Epithelial cell of proximal tubule (primary cell): ENCODE data around the gene USP46. TPM values are rescaled to one million over a fixed set of nuclear protein-coding genes. Genes with fewer than 3 reads are reported as not detected.

Source experiments
- DNase-seq: peaks from one replicate; pipeline ENCODE4 v3.0.0-alpha.2; 2011; ENCODE audit warnings: low read depth
- H3K4me3 ChIP-seq: 2 replicates; pipeline ENCODE4 v1.5.1; 2011; ENCODE audit warnings: low read depth, mild to moderate bottlenecking, low read length
- total RNA-seq: library from RNA; depleted of rRNA; stranded (reverse); fragments of >200 nt; gene quantifications from 2 replicates; pipeline ENCODE4 v1.2.3, GENCODE V29; 2015
- TF ChIP-seq, protein P1 (sequence below): conservative IDR thresholded peaks from 2 replicates; pipeline ENCODE4 v1.5.1; 2012; ENCODE audit warnings: low read depth, mild to moderate bottlenecking, low read length

The USP46 gene
- total RNA-seq, 1 donor from 2014 or later, result 8.5 TPM

DNA sequence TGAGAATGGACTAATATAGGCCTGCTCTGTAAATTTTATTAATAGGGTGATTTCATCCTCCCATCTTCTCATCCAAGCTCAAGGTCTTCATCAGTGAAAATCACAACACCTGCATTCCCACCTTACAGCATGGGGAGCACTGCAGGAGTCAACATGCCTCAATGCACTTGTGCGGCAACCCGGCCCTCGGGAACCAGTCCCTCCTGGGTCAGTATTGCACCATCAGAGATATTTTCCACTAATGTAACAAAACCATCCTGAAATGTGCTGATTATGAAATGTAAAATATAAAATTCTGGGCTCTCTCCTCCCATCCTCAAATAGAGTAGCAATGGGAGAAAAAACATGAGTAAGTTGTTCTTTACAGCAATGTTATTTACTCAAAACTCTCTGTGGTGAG lies 13.0 kb downstream of the USP46 start:
- TF ChIP-seq, protein P1, sequence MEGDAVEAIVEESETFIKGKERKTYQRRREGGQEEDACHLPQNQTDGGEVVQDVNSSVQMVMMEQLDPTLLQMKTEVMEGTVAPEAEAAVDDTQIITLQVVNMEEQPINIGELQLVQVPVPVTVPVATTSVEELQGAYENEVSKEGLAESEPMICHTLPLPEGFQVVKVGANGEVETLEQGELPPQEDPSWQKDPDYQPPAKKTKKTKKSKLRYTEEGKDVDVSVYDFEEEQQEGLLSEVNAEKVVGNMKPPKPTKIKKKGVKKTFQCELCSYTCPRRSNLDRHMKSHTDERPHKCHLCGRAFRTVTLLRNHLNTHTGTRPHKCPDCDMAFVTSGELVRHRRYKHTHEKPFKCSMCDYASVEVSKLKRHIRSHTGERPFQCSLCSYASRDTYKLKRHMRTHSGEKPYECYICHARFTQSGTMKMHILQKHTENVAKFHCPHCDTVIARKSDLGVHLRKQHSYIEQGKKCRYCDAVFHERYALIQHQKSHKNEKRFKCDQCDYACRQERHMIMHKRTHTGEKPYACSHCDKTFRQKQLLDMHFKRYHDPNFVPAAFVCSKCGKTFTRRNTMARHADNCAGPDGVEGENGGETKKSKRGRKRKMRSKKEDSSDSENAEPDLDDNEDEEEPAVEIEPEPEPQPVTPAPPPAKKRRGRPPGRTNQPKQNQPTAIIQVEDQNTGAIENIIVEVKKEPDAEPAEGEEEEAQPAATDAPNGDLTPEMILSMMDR, result no peak

DNA sequence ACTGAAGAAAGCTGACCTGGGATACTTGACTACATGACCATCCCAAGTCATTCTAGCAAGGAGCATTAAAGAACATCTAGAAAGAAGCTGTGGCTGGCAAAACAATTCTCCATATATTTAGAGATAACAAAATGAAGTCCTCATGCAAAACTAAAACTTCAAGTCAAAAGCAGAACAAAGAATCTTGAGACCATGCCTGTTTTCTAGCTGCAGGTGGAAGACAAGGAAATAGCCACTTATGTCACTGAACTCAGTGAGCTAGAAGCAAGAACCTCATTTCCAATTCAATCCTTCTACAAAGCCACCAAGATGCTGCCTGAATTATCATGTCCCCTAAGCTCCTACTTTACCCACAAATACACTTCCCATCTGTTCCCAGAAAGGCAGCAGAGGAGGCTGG lies 13.8 kb downstream of the USP46 start:
- no peak for DNase-seq
- H3K4me3 ChIP-seq, result no peak overlapping the region
- TF ChIP-seq, protein P1, result no peak

More for the DNA sequence above, 13.0 kb downstream of the USP46 start:
- no peak overlapping the region for H3K4me3 ChIP-seq
- DNase-seq, result no peak

DNA sequence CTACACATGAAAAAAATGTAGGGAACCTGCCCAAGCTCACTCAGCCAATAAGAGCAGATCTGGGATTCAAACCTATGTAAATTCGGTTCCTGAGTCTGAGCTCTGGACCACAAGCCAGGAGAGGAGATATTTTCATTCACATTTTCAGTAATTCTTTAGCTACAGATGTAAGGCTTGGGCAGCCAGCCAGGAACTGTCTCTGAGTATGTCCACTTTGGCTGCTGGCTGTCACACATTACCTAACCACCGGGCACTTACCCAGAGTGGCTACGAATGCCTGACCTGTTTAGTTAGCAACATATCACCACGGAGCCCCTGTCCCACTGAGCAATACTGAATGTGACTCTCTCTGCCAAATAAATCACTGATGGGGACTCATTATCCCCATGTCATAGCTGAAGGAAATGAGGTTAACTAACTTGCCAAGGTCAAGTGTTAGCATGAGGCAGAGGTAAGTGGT lies 15.3 kb downstream of the USP46 start:
- DNase-seq, result peak; percentile 46
- H3K4me3 ChIP-seq, result no peak overlapping the region
- TF ChIP-seq, protein P1, result no peak

DNA sequence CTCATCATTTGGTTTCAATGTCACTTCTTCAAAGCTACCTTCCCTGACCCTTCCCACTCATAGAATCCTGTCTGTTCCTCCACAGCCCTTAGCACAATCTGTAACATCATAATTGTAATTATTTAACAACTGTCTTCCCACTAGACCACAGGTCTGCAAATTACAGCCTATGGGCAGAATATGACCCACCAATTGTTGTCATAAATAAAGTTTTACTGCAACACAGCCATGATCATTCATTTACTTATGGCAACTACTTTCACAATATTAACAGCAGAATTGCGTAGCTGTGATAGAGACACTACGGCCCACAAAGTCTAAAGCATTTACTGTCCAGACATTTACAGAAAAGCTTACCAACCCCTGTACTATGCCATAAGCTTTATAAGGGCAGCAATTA lies 15.9 kb downstream of the USP46 start:
- H3K4me3 ChIP-seq, result no peak overlapping the region
- TF ChIP-seq, protein P1, result no peak
- no peak for DNase-seq

DNA sequence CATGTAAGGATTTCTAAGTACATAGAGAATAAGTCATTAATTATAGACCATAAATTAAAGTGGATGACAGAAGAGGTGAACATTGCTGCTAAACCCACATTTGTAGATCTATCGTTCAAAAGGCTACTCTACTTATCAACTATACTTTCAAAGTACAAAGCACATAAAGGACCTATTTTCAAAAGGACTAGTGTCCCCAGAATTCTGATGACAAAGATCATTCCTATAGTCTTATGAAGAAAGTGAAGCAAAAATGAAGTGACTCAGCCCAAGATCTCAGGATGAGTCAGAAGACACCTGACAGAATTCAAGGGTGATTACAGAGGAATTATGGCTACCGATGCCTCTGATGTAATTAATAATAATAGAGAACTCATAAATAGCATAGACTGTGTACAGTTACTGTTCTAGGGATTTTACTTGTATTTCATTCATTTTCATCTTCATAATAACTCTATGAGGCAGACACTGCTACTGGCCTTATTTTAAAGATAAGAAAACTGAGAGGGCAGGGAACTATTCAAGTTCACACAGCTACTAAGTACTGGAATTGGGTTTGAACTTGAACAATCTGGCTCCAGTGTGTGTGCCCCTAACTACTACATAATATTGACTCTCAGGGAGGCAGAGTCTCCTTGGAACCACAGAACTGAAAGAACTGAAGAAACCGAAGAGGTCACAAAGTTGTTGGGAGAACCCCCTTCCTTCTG lies 17.1 kb downstream of the USP46 start:
- peak; percentile 43 for DNase-seq
- TF ChIP-seq, protein P1, result no peak
- H3K4me3 ChIP-seq, result no peak overlapping the region

DNA sequence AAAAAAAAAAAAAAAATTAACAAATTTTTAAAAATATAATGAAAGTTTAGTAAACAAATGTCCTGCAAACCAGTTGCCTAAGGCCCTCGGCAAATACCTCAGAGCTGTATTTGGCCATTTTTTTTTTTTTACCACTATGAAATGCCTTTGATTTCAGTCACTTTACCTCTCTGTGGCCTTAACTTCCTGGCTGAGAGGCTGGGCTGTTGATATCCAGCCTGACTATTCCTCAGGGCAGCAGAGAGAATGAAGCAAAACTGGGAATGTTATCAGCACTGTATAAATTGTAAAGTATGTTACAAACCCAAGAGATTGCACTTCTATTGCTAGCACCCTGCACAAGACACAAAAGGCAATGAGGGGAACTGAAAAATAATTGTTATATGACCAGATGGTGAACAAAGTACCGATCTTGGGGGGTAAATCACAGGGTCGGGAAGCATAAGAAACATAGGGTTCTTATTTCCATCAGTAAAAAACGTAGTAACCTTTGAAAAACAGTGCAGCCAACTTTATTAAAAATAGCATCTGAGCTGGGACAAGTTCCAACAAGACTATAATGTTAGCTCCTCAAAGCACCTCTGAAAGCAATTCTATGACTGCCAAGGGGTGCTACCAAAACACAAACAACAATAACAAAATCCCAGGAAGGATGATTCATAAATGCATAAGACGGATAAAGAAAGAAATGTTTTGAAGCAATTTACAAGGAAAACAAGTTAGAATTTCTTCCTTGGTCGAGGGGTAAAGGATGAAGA lies 18.1 kb downstream of the USP46 start:
- H3K4me3 ChIP-seq, result no peak overlapping the region
- TF ChIP-seq, protein P1, result no peak
- no peak for DNase-seq

DNA sequence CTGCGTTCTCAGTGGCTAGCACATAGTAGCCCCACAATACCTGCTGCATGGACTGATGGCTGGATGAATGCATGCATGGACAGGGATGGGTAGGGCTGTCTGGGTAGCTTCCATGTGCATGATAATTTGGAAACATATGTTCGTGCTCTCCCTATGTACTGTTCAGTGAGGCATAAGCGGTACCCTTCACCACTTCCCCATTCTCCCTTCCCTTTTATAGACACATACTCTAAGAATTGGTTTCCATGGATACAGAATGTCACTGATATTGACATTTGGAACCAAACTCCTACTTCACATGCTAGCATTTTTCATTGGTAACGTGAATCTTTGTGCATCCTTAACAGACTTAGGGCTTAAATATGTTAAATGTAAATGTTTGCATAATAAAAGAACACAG lies 20.4 kb downstream of the USP46 start:
- H3K4me3 ChIP-seq, result no peak overlapping the region
- TF ChIP-seq, protein P1, result no peak
- DNase-seq, result no peak
